ENCODE data around the gene ZNF737. TPM values are rescaled to one million over a fixed set of nuclear protein-coding genes. Genes with fewer than 3 reads are reported as not detected.

The ZNF737 gene
- total RNA-seq: 8.3 and 9.8 TPM in 2 replicates

DNA sequence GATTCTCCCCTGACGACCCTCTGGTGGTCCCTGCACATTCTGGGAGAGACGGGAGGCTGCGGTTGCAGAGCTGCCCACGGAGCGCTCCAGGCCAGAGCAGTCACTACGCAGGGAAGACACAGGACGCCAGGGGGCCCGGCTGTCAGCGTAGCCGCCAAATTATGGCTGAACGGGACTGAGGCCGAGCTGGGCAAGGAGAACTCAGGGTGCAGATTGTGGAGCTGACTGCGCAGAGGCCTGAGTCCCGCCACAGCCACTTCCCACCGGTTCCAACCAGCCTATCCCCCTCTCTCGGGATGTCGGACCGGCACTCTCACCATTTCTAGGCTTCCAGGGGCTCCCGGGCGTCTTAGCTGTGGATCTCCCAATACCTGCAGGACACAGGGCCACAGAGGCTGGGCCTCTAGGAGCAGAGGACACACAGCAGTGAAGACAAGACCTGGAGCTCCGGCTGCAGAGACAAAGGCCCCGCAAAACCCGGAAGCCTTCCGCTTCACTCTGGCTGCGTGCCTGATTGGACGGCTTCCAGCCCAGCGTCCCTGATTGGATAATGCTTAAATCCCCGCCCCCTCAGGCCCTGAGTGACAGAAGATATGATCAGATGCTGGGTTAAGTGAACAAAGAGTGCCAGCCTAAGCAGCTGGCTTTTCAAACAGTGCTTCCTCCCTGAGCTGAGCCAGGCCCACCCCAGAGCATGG, at the start of gene ZNF737:
Gene ZNF737, minus strand, starts transcription at position 461 of the 698 bp plus-strand sequence. Its CDS starts 141 bp downstream, at position 320.

Other genes starting within 250 kb of the ZNF737 start
- 8.1 and 12.6 TPM in 2 replicates for gene ZNF626, start 95.8 kb upstream of the ZNF737 start, total RNA-seq
- gene ZNF66, start 210.5 kb upstream of the ZNF737 start, total RNA-seq: 2.0 and 3.2 TPM in 2 replicates